Hypothalamus (tissue), 51 donors: ENCODE measurements around the gene PFDN2.

Experiments used
- DNase-seq, 51 donors: peaks; one replicate each; lab custom pipeline; 2025; lab: John Stamatoyannopoulos, UW

Gene PFDN2

GRCh38 chr1:161111527-161111926 lies 6.3 kb downstream of the PFDN2 start:
- no peak for DNase-seq

GRCh38 chr1:161111117-161111516 lies 6.7 kb downstream of the PFDN2 start:
- no peak for DNase-seq

- no peak for DNase-seq
Measured at GRCh38 chr1:161106431-161106830, 11.4 kb downstream of the PFDN2 start.

DNA sequence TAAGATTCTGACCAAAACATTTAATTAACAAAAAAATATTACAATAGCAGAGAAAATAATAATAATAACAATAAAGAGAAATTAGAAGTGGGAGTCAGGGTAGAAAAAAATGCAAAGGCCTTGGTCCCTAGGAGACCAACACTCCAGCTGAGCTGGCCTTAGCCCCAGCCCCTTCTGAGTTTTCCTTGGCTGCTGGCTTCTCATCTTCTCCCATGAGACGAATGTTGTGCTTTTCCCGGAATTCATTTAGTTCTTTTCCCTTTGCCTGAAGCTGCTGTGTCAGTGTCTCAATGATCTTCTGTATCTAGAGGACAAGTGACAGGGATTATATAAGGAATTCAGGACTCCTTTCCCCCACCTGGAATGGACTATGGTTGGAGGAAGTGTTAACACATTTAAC lies 17.3 kb downstream of the PFDN2 start:
- no peak for DNase-seq

- DNase-seq, result no peak
Measured at GRCh38 chr1:161099090-161099802, 18.6 kb downstream of the PFDN2 start.

DNA sequence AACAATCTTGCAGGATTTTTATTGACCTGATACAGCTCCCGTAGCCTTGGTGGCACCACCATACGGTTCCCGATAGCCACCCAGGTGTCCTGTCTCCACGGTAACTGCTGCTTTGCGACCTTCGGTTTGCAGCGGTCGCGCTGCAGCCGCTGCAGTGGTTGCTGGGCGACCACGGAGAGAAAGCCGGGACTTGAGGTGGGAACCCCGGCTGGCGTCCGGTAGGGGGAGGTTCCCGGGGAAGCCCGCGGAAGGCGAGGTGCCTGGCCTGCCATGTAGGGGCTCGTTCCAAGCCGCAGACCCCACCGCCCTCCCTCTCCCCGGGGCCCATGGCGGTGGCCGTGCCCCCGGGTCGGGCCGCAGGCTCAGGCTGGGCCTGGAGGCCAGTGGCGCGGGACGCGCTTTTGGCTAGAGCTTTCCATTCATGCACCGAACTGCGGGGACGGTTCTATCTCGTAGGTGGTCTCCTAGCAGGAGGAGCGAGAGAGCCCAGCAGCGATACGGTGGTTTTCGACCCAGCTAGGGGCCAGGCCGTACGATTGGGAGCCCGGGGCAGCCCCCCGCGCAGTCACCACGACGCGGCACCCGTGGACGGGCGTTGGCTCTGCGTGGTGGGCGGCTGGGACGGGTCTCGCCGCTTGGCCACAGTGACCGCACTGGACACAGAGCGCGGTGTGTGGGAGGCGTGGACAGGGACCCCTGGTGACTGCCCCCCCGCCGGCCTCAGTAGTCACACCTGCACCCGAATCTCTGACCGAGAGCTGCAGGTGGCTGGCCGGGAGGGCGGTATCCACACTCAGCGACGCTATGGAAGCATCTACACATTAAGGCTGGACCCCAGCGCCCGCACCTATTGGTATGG lies 19.4 kb downstream of the PFDN2 start, which contains the start of gene KLHDC9:
TSS of gene KLHDC9 (plus strand) at position 152 of the 859 bp plus-strand sequence. CDS start at position 327, 175 bp downstream.
- DNase-seq, result peak in 48 of 51 donors; percentile 17 to 93 (median 69)

- DNase-seq, result no peak
Measured at GRCh38 chr1:161096530-161096929, 21.3 kb downstream of the PFDN2 start.

- no peak for DNase-seq
Measured at GRCh38 chr1:161096015-161096414, 21.8 kb downstream of the PFDN2 start.

DNA sequence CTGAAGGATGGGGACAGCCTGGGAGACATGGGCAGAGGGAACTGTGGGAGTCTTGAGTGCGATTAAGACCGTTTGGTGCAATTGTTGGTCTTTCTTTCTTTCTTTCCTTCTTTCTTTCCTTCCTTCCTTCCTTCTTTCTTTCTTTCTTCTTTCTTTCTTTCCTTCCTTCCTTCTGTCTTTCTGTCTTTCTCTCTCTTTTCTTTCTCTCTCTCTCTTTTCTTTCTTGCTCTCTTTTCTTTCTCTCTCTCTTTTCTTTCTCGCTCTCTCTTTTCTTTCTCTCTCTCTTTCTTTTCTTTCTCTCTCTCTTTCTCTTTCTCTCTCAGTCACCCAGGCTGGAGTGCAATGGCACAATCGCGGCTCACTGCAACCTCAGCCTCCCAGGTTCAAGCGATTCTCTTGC lies 22.6 kb downstream of the PFDN2 start:
- no peak for DNase-seq

DNA sequence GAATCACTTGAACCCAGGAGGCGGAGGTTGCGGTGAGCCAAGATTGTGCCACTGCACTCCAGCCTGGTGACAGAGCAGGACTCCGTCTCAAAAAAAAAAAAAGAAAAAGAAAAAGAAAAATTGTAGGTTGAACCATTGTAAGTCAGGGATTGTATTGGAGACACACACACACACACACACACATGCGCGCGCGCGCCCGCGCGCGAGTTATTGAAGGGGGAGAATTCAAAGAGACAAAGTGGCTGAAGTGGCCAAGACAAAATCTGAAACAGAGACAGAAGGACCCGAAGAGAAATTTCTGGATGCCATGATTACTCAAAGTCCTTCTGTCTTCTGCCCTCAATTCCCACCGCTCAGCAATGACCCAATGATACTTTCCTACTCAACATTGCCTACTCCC lies 23.4 kb downstream of the PFDN2 start:
- DNase-seq, result no peak

GRCh38 chr1:161092621-161093028 lies 25.2 kb downstream of the PFDN2 start:
- DNase-seq, result no peak

- DNase-seq, result no peak
Measured at GRCh38 chr1:161091796-161092507, 25.9 kb downstream of the PFDN2 start.

DNA sequence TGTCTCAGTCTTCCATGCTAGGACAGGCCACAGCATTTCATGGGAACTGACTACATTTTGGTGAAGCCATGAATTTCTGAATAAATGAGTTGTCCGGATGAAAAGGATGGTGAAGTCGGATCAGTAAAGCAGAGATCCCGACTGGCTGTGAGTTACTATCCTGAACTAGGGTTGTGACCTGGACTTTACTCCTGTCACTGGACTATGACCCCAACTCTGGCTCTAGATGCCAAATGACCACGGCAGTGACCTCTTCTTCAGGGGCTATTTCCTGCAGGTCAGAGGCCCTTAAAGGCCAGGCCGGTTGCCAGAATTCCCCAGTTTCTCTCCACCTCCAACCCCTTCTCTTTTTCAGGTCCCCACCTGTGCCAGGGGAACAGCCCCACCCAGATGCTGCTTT lies 26.7 kb downstream of the PFDN2 start:
- no peak for DNase-seq

- DNase-seq, result no peak
Measured at GRCh38 chr1:161090617-161091016, 27.2 kb downstream of the PFDN2 start.

GRCh38 chr1:161089938-161090337 lies 27.9 kb downstream of the PFDN2 start:
- no peak for DNase-seq

DNA sequence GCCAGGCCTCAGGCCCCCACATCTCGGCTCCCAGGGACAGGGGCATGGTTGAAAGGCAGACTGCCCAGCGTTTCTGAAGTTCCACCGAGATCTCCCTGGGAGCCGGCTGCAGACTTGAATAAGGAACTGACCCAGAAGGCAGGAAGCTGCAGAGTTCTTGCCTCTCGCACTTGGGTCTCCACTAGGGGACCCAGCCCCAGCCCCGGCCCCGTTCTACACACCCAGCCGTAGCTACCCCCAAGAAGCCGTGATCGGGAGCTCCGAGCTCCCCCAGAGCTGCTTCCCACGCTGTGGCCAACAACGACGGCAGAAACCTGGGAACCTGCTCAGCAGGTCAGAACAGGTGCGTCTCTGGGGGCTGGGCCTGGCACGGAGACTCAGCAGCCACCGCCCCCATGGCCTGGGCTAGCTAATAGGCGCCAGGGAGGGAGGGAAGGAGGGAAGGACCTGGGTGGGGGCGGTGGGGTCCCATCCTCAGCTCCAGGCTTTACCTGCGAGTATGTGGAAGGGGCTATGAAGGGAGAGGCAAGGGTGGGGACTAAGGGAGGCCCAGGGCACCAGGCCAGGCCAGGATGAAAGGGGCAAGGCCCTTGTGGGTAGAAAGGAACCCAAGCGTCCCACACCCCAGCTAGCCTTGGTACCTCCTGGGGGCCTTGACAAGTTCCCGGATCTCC lies 28.4 kb downstream of the PFDN2 start, which contains the start of gene NECTIN4:
TSS of gene NECTIN4 (minus strand) at position 308 of the 674 bp plus-strand sequence. CDS start at position 46, 262 bp downstream.
- DNase-seq, result no peak

DNA sequence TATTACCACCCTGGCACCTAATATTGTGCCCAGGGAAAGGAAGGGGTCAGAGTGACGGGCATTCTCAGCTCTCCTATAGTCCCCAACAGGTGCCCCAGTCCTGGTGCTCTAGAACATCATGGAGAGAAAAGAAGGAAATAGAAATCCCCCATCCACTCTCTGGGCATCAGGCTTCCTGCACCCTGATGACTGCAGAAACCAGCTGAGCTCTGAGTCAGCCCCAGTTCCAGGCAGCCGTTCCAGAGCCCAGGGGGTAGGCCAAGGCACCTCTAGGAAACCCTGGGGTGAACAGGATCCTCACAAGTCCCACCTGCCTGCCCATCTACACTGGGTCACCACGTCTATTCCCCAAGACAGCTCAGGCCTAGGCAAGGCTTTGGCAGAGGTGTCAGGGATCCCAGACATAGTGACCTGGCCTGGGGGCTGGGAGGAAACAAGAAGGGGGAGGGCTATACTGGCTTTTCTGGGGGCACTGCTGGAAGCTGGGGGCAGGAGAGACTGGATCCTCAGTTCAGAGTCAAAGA lies 29.2 kb downstream of the PFDN2 start:
- DNase-seq, result no peak

- DNase-seq, result no peak
Measured at GRCh38 chr1:161086457-161086856, 31.4 kb downstream of the PFDN2 start.

GRCh38 chr1:161085165-161085564 lies 32.7 kb downstream of the PFDN2 start:
- DNase-seq, result no peak

DNA sequence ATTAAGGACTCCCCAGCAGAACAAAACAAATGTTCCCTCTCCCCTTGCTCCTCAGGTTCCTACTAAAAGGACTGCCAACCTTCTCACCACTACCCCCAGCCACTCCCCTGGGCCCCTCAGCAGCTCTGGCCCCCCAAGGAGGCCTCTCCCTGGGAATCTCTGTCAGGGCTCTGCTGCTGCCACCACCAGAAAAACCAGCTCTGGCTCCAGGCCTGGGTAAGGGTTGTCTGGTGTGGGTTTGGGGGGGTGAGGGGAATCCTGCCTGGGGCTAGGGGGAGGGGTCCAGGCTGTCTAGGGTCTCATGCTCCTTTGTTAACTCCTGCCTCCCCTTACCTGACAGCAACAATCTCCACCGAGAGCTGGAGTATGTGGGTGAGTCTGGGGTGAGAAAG lies 33.2 kb downstream of the PFDN2 start:
- DNase-seq, result no peak
